Osteocyte (in vitro differentiated cells): ENCODE results near the gene QRICH2. TPM values are rescaled to one million over a fixed set of nuclear protein-coding genes. Genes with fewer than 3 reads are reported as not detected.

ENCODE experiments used
- DNase-seq: peaks from one replicate; pipeline ENCODE4 v3.0.0; 2021; ENCODE audit warnings: mixed read lengths; ENCODE audit not compliant: unreplicated experiment; ENCODE audit errors: extremely low spot score
- H3K27ac Mint-ChIP-seq: one replicate; pipeline ENCODE4 v1.8.0; 2021; ENCODE audit warnings: mild to moderate bottlenecking, mixed read lengths; ENCODE audit not compliant: unreplicated experiment
- H3K27me3 Mint-ChIP-seq: one replicate; pipeline ENCODE4 v1.8.0; 2021; ENCODE audit warnings: mixed read lengths; ENCODE audit not compliant: unreplicated experiment
- H3K36me3 Mint-ChIP-seq: one replicate; pipeline ENCODE4 v1.8.0; 2021; ENCODE audit warnings: mixed read lengths; ENCODE audit not compliant: unreplicated experiment
- H3K4me1 Mint-ChIP-seq: one replicate; pipeline ENCODE4 v1.8.0; 2021; ENCODE audit warnings: mixed read lengths; ENCODE audit not compliant: unreplicated experiment
- H3K4me3 Mint-ChIP-seq: one replicate; pipeline ENCODE4 v1.8.0; 2021; ENCODE audit warnings: mild to moderate bottlenecking, moderate library complexity, mixed read lengths; ENCODE audit not compliant: unreplicated experiment
- H3K9me3 Mint-ChIP-seq: one replicate; pipeline ENCODE4 v1.8.0; 2021; ENCODE audit warnings: mixed read lengths; ENCODE audit not compliant: unreplicated experiment
- CTCF ChIP-seq: fragments of 200-600 bp; sonication (generic); IDR thresholded peaks from 2 replicates; pipeline ENCODE4 v1.5.0; 2021; ENCODE audit warnings: antibody characterized with exemption, mild to moderate bottlenecking, moderate library complexity
- total RNA-seq: library from RNA; stranded (reverse); gene quantifications from 2 replicates; pipeline ENCODE4 v1.2.1, GENCODE V29; 2021

QRICH2 gene
- total RNA-seq, 1 donor from 2014 or later: 6.3 TPM

DNA sequence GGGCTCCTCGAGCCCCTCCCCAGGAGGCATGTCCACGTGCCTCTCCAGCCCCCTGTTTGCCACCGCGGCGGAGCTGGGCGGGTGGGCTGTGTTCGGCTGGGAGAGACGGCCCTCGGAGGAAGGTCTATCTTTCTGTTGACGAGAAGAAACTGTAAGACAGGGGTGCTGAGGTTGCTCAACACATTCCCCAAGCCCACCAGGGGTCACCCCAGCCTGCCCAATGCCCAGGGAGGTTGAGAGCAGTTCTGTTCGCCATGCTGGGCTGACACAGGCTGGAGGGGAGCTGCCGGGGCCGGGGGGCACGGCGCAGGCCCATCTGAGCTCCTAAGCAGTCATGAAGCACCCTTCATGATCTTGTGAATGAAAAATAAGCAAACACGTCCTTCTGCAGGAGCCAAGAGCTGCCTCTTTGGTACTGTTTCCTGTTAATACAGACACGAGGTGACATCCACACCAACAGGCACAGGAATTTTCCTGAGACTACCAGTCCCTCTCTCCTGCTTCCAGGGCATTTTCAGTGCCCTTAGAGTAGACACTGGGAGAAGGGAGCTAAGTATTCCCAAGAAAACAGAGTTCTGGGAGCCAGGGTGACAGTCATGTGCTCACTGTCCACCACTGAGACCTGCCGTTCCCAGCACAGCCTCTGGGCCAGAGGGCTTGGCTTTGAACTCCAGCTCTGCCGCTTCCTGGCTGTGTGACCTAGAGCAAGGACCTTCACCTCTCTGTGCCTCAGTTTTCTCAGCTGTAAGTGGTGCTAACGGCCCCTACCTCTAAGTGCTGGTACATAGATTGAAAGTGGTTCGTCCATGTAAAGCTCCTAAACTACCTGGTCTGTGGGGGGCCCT lies 33.7 kb downstream of the QRICH2 start:
- Mint-ChIP-seq H3K9me3 (no peaks in the 10 kb centered on the region), H3K27me3 (no peaks in the 10 kb centered on the region), H3K36me3 (no peaks in the 10 kb centered on the region), H3K4me1 (peaks cover 12% of the 10 kb centered on the region), H3K27ac (no peak overlapping the region), H3K4me3 (no peak overlapping the region)
- TF ChIP-seq CTCF: no peak
- no peak for DNase-seq

DNA sequence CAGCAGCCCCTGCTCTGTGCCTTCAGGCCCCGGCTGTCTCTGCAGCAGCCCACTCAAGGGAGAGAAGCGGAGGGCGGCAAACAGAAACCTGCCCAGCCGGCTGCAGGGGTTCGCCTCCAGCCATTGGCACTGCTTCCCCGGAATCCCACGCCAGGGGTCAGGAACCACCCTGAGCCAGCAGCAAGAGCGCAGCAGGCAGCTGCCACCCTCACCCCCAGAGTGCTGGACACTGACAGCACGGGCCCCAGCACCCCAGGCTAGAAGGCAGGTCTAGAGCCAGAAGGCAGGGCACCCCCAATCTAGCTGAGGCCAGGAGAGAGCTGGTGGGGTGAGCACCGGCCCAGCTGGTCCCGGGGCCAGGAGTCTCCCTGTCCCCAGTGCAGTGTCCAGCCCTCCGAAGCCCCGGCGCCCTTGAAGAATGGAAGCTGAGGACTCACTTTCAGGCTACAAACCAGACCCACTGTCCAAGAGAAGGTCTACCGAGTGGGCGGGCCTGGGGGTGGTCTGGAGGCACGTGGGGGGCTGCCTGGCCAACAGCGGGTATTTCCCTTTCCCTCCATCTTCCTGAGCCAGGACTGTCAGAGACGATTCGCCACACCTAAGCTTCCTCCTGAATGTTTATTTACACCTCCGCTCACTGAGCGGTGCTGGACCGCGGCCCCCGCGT lies 34.5 kb downstream of the QRICH2 start:
- TF ChIP-seq CTCF: no peak
- Mint-ChIP-seq H3K27ac (no peak overlapping the region), H3K4me1 (peaks cover 18% of the 10 kb centered on the region), H3K9me3 (no peaks in the 10 kb centered on the region), H3K4me3 (no peak overlapping the region), H3K27me3 (no peaks in the 10 kb centered on the region), H3K36me3 (no peaks in the 10 kb centered on the region)
- no peak for DNase-seq

- TF ChIP-seq CTCF: no peak
- Mint-ChIP-seq H3K4me1 (peaks cover 23% of the 10 kb centered on the region), H3K36me3 (no peaks in the 10 kb centered on the region), H3K4me3 (no peak overlapping the region), H3K27me3 (no peaks in the 10 kb centered on the region), H3K9me3 (no peaks in the 10 kb centered on the region), H3K27ac (no peak overlapping the region)
- DNase-seq: no peak
Observed at GRCh38 chr17:76272541-76273444, 35.3 kb downstream of the QRICH2 start.

DNA sequence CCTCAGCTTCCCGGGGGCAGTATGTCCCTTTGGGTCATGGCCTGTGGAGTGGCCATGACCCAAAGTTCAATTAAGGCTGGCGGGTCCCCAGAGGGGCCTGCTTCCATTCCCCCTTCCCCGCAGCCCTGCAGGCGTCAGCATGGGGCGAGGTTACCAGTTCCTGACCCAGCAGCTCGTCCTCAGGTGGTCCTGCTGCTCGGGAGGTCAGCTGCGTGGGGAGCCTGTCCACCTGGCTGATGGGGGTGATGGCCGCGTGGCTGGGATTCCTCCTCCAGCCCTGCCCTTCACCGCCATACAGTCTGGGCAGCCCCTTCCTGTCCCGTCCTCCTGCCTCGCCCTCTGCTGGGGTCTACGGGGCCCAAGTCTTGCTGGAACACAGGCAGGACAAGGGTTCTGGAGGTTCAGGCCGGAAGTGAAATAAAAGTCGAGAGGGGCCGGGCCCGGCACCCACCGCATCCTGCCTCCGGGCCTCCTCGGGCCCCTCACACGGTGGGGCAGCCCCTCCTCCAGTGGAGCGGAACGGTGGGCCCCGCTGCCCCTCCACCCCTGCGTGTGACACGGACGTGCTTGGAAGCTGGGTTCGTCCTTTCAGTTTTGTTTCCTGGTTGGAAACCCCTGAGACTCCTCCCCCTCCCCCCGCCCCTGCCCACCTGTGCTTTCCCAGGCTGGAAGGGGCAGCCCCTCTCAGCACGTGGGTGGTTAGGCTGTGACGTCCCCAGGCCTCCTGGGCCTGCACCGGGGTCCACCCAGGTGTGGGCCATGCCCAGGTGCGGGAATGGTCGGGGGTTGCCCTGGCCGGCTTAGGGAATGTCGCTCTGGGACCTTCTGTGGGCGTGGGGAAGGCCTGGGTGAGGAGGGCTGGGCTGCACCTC lies 36.2 kb downstream of the QRICH2 start:
- Mint-ChIP-seq H3K27me3 (no peaks in the 10 kb centered on the region), H3K9me3 (no peaks in the 10 kb centered on the region), H3K27ac (no peak overlapping the region), H3K36me3 (no peaks in the 10 kb centered on the region), H3K4me3 (no peak overlapping the region), H3K4me1 (peaks cover 26% of the 10 kb centered on the region)
- no peak for TF ChIP-seq CTCF
- no peak for DNase-seq
